ENCODE measurements around the gene PGM2L1. TPM values are rescaled to one million over a fixed set of nuclear protein-coding genes. Genes with fewer than 3 reads are reported as not detected.

The PGM2L1 gene
- total and polyA plus RNA-seq, 2 of the 4 experiments (the other 2 are of a cell fraction), result 0.72 to 1.8 TPM

GRCh38 chr11:74434528-74434927 lies 36.3 kb upstream of the PGM2L1 start:
- Histone ChIP-seq H3K79me1 (ENCODE audit: low read depth in 1 of 2, low read length in 2 of 2) (no peaks in the 10 kb centered on the region), H2BK15ac (ENCODE audit: low read depth, low read length) (no peak overlapping the region), H3K9ac (ENCODE audit: low read depth, low read length) (no peak overlapping the region), H3K36me3 (ENCODE audit: control insufficient read depth, insufficient read depth, low read length) (no peaks in the 10 kb centered on the region), H2BK5ac (ENCODE audit: low read depth, low read length, poor library complexity, severe bottlenecking) (no peak overlapping the region), H3K4ac (ENCODE audit: low read depth, low read length) (no peak overlapping the region), H3K4me2 (ENCODE audit: low read depth, low read length) (0 out of 2 replicates have a peak overlapping the region, but pooled peaks have one; percentile 22), H3K9me1 (ENCODE audit: insufficient read depth, low read length) (no peaks in the 10 kb centered on the region), H4K20me1 (ENCODE audit: insufficient read depth, low read length) (no peaks in the 10 kb centered on the region), H3K4me1 (ENCODE audit: control insufficient read depth, insufficient read depth, low read length) (peaks cover 5% of the 10 kb centered on the region), H2AK5ac (ENCODE audit: low read depth, low read length) (no peak overlapping the region), H2BK120ac (ENCODE audit: low read depth, low read length) (no peak overlapping the region), H3K56ac (ENCODE audit: extremely low read depth, insufficient read depth, low read length) (no peak overlapping the region), H3K14ac (replicated peaks; ENCODE audit: low read depth, low read length) (no peak overlapping the region), H2AFZ (replicated peaks; ENCODE audit: low read length, poor library complexity) (no peak overlapping the region), H4K5ac (ENCODE audit: low read depth, low read length) (no peak overlapping the region), H2BK20ac (ENCODE audit: low read depth, low read length) (no peak overlapping the region), H4K91ac (ENCODE audit: insufficient read depth, low read depth, low read length) (no peak overlapping the region), H3K18ac (ENCODE audit: low read depth, low read length) (no peak overlapping the region), H3K9me3 (ENCODE audit: control insufficient read depth, insufficient read depth, low read length) (no peaks in the 10 kb centered on the region), H3K23ac (ENCODE audit: low read depth, low read length) (no peak overlapping the region), H4K8ac (ENCODE audit: low read depth in 2 of 2, low read length in 2 of 2) (no peak overlapping the region), H2AK9ac (replicated peaks; ENCODE audit: low read depth, low read length, poor library complexity) (no peak overlapping the region), H3K4me3 (ENCODE audit: insufficient read depth, low read depth, low read length) (no peak overlapping the region), H3K27ac (ENCODE audit: insufficient read depth, low read length) (no peak overlapping the region), H3K27me3 (ENCODE audit: control insufficient read depth, insufficient read depth, low read length) (no peaks in the 10 kb centered on the region)
- POLR2A ChIA-PET (ENCODE audit: unreplicated experiment), result no interaction called here
- CTCF ChIA-PET, result interaction anchor here (1.1 kb wide), 1 partner anchor 14 kb away, joined by 3 read pairs; no protein-coding TSS in a partner anchor
- intact Hi-C loops (cut with micrococcal nuclease) (no loop called here), in situ Hi-C loops (cut with MboI; ENCODE audit: low sequenced_read_pairs) (no loop called here), dilution Hi-C loops (cut with HindIII; ENCODE audit: low sequenced_read_pairs, unreplicated experiment) (no loop called here)
- TF ChIP-seq ELK1 (IDR thresholded peaks at IDR 0.05; ENCODE audit: borderline replicate concordance, low read depth, low read length) (no peak), FOS (IDR thresholded peaks at IDR 0.05; ENCODE audit: low read depth, low read length) (no peak; the same call in 1 of the 2 replicates), POLR2A (IDR thresholded peaks at IDR 0.05; ENCODE audit: low read depth, low read length) (no peak), MXI1 (IDR thresholded peaks at IDR 0.05; ENCODE audit: borderline replicate concordance, low read depth, low read length) (no peak), MAFK (IDR thresholded peaks at IDR 0.05; ENCODE audit: low read depth, low read length) (no peak), CEBPB (IDR thresholded peaks at IDR 0.05; ENCODE audit: low read depth, low read length) (peak; percentile 90), NFE2L2 (IDR thresholded peaks at IDR 0.05; ENCODE audit: low read depth, low read length) (no peak)
- no TSS peak for BruUV-seq (replicated peaks)
- DNase-seq (peak; percentile 77), ATAC-seq (ENCODE audit: low read depth) (peak; percentile 91)
- WGBS, 2 experiments (ENCODE audit: extremely low coverage in 2 of 2, insufficient read length in 1 of 2), result no CpG with 5 or more reads among the region's 7 CpGs
